Measurements from ENCODE around the gene TMEM186. TPM values are rescaled to one million over a fixed set of nuclear protein-coding genes. Genes with fewer than 3 reads are reported as not detected.

Gene TMEM186
- total and polyA plus RNA-seq, 9 of the 15 experiments (the other 6 are each of a cell fraction or from before 2014, with no cell fraction given): 10.1 to 33.4 (median 16.4) TPM

DNA sequence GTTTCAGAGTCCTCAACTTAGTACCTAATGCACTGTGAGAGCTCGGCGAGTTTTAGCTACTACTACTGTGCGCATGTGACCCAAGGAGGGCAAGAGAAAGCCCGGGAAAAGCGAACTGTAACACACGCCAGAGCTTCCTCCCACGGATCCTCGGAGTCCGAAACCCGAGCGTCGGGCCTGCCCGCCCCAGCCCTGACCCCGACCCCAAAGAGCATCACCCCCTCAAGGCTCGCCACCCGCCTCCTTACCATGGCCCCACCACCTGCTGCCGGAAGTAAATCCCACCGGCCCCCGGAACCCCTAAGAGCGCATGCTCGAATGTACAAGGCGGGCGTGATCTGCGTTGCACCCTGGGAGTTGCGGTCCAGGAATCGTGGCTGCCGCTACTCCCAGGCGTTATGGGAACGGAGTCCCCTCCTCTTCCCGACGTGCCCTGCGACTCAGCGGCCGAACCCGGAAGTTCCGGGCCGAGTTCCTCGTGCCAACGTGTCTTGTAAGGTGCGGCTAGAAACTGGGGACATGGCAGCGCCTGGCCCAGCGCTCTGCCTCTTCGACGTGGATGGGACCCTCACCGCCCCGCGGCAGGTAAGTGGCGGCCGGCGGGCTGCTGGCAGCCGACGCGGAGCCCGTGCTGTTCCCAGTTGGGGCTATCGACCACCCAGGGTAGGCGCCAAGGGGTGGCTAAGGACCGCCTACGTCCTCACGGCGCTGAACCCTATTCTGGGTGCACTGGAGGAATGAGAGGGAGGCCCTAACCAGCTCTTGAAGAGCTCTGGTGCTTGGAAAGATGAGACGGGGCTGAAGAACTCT is at the start of gene TMEM186, which contains the start of gene PMM2 (continued):
- TF ChIP-seq, protein P1, sequence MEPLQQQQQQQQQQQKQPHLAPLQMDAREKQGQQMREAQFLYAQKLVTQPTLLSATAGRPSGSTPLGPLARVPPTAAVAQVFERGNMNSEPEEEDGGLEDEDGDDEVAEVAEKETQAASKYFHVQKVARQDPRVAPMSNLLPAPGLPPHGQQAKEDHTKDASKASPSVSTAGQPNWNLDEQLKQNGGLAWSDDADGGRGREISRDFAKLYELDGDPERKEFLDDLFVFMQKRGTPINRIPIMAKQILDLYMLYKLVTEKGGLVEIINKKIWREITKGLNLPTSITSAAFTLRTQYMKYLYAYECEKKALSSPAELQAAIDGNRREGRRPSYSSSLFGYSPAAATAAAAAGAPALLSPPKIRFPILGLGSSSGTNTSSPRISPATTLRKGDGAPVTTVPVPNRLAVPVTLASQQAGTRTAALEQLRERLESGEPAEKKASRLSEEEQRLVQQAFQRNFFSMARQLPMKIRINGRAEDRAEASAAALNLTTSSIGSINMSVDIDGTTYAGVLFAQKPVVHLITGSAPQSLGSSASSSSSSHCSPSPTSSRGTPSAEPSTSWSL (CRISPR knock-in tag; IDR thresholded peaks at IDR 0.05; ENCODE audit: borderline replicate concordance): no peak
- no peak; the same call in 1 of the 2 replicates for TF ChIP-seq ZNF282 (CRISPR knock-in tag; IDR thresholded peaks at IDR 0.05)
- no peak for TF ChIP-seq SMARCA5 (IDR thresholded peaks at IDR 0.05)
- TF ChIP-seq, protein P2, sequence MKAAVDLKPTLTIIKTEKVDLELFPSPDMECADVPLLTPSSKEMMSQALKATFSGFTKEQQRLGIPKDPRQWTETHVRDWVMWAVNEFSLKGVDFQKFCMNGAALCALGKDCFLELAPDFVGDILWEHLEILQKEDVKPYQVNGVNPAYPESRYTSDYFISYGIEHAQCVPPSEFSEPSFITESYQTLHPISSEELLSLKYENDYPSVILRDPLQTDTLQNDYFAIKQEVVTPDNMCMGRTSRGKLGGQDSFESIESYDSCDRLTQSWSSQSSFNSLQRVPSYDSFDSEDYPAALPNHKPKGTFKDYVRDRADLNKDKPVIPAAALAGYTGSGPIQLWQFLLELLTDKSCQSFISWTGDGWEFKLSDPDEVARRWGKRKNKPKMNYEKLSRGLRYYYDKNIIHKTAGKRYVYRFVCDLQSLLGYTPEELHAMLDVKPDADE (conservative IDR thresholded peaks at IDR 0.05; ENCODE audit: control insufficient read depth, low read depth, low read length): peak; percentile 83; the same call in 1 of the 2 replicates
- TF ChIP-seq NUFIP1 (IDR thresholded peaks at IDR 0.05; ENCODE audit: partially characterized antibody): no peak
- TF ChIP-seq, protein P3, sequence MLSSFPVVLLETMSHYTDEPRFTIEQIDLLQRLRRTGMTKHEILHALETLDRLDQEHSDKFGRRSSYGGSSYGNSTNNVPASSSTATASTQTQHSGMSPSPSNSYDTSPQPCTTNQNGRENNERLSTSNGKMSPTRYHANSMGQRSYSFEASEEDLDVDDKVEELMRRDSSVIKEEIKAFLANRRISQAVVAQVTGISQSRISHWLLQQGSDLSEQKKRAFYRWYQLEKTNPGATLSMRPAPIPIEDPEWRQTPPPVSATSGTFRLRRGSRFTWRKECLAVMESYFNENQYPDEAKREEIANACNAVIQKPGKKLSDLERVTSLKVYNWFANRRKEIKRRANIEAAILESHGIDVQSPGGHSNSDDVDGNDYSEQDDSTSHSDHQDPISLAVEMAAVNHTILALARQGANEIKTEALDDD (IDR thresholded peaks at IDR 0.05): no peak
- no peak for TF ChIP-seq NFRKB (IDR thresholded peaks at IDR 0.05; ENCODE audit: low read depth)
- no peak for TF ChIP-seq RBM39 (optimal IDR thresholded peaks at IDR 0.05; ENCODE audit: low read depth, low read length)
- TF ChIP-seq, protein P4, sequence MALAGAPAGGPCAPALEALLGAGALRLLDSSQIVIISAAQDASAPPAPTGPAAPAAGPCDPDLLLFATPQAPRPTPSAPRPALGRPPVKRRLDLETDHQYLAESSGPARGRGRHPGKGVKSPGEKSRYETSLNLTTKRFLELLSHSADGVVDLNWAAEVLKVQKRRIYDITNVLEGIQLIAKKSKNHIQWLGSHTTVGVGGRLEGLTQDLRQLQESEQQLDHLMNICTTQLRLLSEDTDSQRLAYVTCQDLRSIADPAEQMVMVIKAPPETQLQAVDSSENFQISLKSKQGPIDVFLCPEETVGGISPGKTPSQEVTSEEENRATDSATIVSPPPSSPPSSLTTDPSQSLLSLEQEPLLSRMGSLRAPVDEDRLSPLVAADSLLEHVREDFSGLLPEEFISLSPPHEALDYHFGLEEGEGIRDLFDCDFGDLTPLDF (CRISPR knock-in tag; IDR thresholded peaks at IDR 0.05): peak; percentile 74
- TF ChIP-seq RBBP5 (IDR thresholded peaks at IDR 0.05; ENCODE audit: borderline replicate concordance, insufficient read depth, low read length, poor library complexity, severe bottlenecking): peak; percentile 75
- TF ChIP-seq RBM14 (IDR thresholded peaks at IDR 0.05; ENCODE audit: borderline replicate concordance, insufficient read depth, low read depth, low read length): no peak
- peak; percentile 54 for TF ChIP-seq POU5F1 (IDR thresholded peaks at IDR 0.05; ENCODE audit: borderline replicate concordance, low read depth, low read length, partially characterized antibody)
- TF ChIP-seq, protein P5, sequence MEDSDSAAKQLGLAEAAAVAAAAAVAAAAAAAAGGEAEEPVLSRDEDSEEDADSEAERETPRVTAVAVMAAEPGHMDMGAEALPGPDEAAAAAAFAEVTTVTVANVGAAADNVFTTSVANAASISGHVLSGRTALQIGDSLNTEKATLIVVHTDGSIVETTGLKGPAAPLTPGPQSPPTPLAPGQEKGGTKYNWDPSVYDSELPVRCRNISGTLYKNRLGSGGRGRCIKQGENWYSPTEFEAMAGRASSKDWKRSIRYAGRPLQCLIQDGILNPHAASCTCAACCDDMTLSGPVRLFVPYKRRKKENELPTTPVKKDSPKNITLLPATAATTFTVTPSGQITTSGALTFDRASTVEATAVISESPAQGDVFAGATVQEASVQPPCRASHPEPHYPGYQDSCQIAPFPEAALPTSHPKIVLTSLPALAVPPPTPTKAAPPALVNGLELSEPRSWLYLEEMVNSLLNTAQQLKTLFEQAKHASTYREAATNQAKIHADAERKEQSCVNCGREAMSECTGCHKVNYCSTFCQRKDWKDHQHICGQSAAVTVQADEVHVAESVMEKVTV (CRISPR knock-in tag; IDR thresholded peaks at IDR 0.05): no peak
- TF ChIP-seq ZNF140 (CRISPR knock-in tag; IDR thresholded peaks at IDR 0.05): no peak
- TF ChIP-seq CHD2 (IDR thresholded peaks at IDR 0.05; ENCODE audit: low read depth, low read length): no peak; the same call in 1 of the 2 replicates
- TF ChIP-seq COPS2 (conservative IDR thresholded peaks at IDR 0.05): no peak
- peak; percentile 96 for TF ChIP-seq PHF8 (IDR thresholded peaks at IDR 0.05; ENCODE audit: borderline replicate concordance, low read length)
- peak; percentile 78; the same call in 1 of the 2 replicates for TF ChIP-seq ZNF224 (CRISPR knock-in tag; IDR thresholded peaks at IDR 0.05)
- TF ChIP-seq CREBBP (IDR thresholded peaks at IDR 0.05; ENCODE audit: low read depth, low read length): no peak

Measured in K562 (cell line).